ENCODE data around the gene NPAS3.

NPAS3 gene

GRCh38 chr14:33809396-33809981 is 870.8 kb downstream of the NPAS3 start:
- no peaks in the 10 kb centered on the region for H3K4me1 ChIP-seq (ENCODE audit: low read length)
- H2AFZ ChIP-seq (ENCODE audit: low read length), result no peak overlapping the region
- no peaks in the 10 kb centered on the region for H3K9me2 ChIP-seq (replicated peaks; ENCODE audit: insufficient read depth, low read length)
- no peaks in the 10 kb centered on the region for H3K36me3 ChIP-seq (replicated peaks; ENCODE audit: insufficient read depth, low read length)
- H3K79me2 ChIP-seq (ENCODE audit: low read length), result no peaks in the 10 kb centered on the region
- TF ChIP-seq, protein P1, sequence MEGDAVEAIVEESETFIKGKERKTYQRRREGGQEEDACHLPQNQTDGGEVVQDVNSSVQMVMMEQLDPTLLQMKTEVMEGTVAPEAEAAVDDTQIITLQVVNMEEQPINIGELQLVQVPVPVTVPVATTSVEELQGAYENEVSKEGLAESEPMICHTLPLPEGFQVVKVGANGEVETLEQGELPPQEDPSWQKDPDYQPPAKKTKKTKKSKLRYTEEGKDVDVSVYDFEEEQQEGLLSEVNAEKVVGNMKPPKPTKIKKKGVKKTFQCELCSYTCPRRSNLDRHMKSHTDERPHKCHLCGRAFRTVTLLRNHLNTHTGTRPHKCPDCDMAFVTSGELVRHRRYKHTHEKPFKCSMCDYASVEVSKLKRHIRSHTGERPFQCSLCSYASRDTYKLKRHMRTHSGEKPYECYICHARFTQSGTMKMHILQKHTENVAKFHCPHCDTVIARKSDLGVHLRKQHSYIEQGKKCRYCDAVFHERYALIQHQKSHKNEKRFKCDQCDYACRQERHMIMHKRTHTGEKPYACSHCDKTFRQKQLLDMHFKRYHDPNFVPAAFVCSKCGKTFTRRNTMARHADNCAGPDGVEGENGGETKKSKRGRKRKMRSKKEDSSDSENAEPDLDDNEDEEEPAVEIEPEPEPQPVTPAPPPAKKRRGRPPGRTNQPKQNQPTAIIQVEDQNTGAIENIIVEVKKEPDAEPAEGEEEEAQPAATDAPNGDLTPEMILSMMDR (IDR thresholded peaks at IDR 0.05; ENCODE audit: low read length), result no peak
- no peak for TF ChIP-seq EZH2phosphoT487 (IDR thresholded peaks at IDR 0.05; ENCODE audit: low read length)
- no peak overlapping the region for H3K27ac ChIP-seq (ENCODE audit: low read length)
- no peak overlapping the region for H3K9ac ChIP-seq (ENCODE audit: low read length)
- H3F3A ChIP-seq (ENCODE audit: insufficient read depth, low read length), result no peaks in the 10 kb centered on the region
- no peaks in the 10 kb centered on the region for H4K20me1 ChIP-seq (ENCODE audit: insufficient read depth, low read length)
- no peaks in the 10 kb centered on the region for H3K9me3 ChIP-seq (replicated peaks; ENCODE audit: insufficient read depth, low read length)
- H3K27me3 ChIP-seq (replicated peaks; ENCODE audit: insufficient read depth, low read length), result no peaks in the 10 kb centered on the region
- DNase-seq, result no peak
- H3K4me3 ChIP-seq (ENCODE audit: low read length), result no peak overlapping the region
- H3K4me2 ChIP-seq (ENCODE audit: low read depth, low read length), result no peak overlapping the region

DNA sequence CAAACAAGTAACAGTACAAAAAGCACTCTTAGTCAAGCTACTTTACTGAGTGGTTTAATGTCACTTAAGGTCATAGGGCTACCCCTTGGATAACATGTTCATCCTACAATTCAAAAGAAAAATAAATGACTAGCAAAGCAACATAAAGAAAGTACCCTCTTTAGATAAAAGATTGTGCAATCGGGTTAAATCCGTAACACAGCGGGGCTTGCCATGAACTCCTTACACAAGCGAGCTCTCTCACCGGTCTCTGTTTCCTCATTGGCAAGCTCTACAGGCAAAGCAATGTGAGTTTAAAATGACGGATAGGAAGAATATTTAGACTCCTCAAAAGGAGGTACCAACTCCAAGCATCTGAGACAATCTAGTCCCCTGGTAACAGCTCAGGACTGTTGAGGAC is 871.6 kb downstream of the NPAS3 start:
- Histone ChIP-seq H3F3A (ENCODE audit: insufficient read depth, low read length) (no peaks in the 10 kb centered on the region), H3K27me3 (replicated peaks; ENCODE audit: insufficient read depth, low read length) (no peaks in the 10 kb centered on the region), H3K9me2 (replicated peaks; ENCODE audit: insufficient read depth, low read length) (no peaks in the 10 kb centered on the region), H4K20me1 (ENCODE audit: insufficient read depth, low read length) (no peaks in the 10 kb centered on the region), H3K27ac (ENCODE audit: low read length) (no peak overlapping the region), H3K9me3 (replicated peaks; ENCODE audit: insufficient read depth, low read length) (no peaks in the 10 kb centered on the region), H3K4me2 (ENCODE audit: low read depth, low read length) (no peak overlapping the region), H3K4me3 (ENCODE audit: low read length) (no peak overlapping the region), H3K9ac (ENCODE audit: low read length) (no peak overlapping the region), H3K79me2 (ENCODE audit: low read length) (no peaks in the 10 kb centered on the region), H3K36me3 (replicated peaks; ENCODE audit: insufficient read depth, low read length) (no peaks in the 10 kb centered on the region), H3K4me1 (ENCODE audit: low read length) (no peaks in the 10 kb centered on the region), H2AFZ (ENCODE audit: low read length) (no peak overlapping the region)
- TF ChIP-seq EZH2 (optimal IDR thresholded peaks at IDR 0.05; ENCODE audit: low read depth, low read length) (no peak), EZH2phosphoT487 (IDR thresholded peaks at IDR 0.05; ENCODE audit: low read length) (no peak)
- TF ChIP-seq, protein P1 (IDR thresholded peaks at IDR 0.05; ENCODE audit: low read length), result no peak
- no peak for DNase-seq

GRCh38 chr14:33811721-33812120 is 873.0 kb downstream of the NPAS3 start:
- Histone ChIP-seq H3K79me2 (ENCODE audit: low read length) (no peaks in the 10 kb centered on the region), H3K27me3 (replicated peaks; ENCODE audit: insufficient read depth, low read length) (no peaks in the 10 kb centered on the region), H3F3A (ENCODE audit: insufficient read depth, low read length) (no peaks in the 10 kb centered on the region), H3K4me1 (ENCODE audit: low read length) (no peaks in the 10 kb centered on the region), H3K9me3 (replicated peaks; ENCODE audit: insufficient read depth, low read length) (no peaks in the 10 kb centered on the region), H4K20me1 (ENCODE audit: insufficient read depth, low read length) (no peaks in the 10 kb centered on the region), H3K9ac (ENCODE audit: low read length) (no peak overlapping the region), H3K27ac (ENCODE audit: low read length) (no peak overlapping the region), H3K9me2 (replicated peaks; ENCODE audit: insufficient read depth, low read length) (no peaks in the 10 kb centered on the region), H3K4me2 (ENCODE audit: low read depth, low read length) (no peak overlapping the region), H2AFZ (ENCODE audit: low read length) (no peak overlapping the region), H3K4me3 (ENCODE audit: low read length) (no peak overlapping the region), H3K36me3 (replicated peaks; ENCODE audit: insufficient read depth, low read length) (no peaks in the 10 kb centered on the region)
- TF ChIP-seq EZH2phosphoT487 (IDR thresholded peaks at IDR 0.05; ENCODE audit: low read length) (no peak), EZH2 (optimal IDR thresholded peaks at IDR 0.05; ENCODE audit: low read depth, low read length) (no peak)
- TF ChIP-seq, protein P1 (IDR thresholded peaks at IDR 0.05; ENCODE audit: low read length), result no peak
- DNase-seq, result no peak
